CD4-positive, alpha-beta T cell treated with Interleukin-6 at 100 ng/mL for 8 hours (primary cell): ENCODE data around the gene ASL.
"Not testable (repeated sequence)": the region's sequence is repeated elsewhere in the genome, so short reads cannot be mapped to it uniquely, and the experiment has no call there.

Experiments
- DNase-seq: peaks from one replicate; pipeline ENCODE4 v3.0.0-alpha.2; 2020; ENCODE audit warnings: mixed read lengths, low spot score

The ASL gene

DNA sequence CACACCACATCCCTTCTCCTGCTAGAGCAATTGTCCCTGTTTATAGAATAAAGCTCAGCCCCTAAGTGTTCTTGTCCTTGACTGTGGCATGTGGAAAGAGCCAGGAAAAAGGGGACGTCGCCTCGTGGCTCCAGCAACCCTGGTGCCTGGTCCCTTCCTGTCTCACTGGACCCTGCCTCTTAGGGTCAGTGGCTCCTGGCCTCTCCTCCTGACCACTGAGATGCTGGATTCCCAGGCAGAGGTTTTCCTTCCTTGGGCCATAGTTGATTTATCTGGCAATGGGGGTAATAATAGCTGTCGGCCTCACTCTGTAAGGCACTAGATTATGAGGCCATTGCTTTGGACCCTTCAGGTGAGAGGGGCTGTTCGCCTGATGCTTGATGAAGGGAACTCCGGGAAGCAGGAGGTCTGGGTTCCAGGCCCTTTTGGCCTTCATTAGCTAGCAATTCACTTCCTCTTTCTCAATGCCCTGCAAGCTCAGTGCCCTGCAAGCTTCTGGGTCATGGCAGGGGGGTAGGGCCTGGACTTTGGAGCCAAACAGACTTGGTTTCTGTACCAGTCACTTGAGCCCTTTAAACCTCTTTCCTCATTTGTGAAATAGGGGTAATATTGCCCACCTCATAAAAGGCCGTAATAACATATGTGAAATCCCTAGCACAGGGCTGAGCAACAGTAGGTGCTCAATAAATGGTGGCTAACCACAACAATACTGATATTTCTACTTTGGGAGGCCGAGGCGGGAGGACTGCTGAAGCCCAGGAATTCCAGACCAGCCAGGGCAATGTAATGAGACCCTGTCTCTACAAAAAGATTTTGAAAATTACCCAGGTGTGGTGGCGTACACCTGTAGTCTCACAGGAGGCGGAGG lies 1.1 kb downstream of the ASL start:
- DNase-seq: no peak

DNA sequence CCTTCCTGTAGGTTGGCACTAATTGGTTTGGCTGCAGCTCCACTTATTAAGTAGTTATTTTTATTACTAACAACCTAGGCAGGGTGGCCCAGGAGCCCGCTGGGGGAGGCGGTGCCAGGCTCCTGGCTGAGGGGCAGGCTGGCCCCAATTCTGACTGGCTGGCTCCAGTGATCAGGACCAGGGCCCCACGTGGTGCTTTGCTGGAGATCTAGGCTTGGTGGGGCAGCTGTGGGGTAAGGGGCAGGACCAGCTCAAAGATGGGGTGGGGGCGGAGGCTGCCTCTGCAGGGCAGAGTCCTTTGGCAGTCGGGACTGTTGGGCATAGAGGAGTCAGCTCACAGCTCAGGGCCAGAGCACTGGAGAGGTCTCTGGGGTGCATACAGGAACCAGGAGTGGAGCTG lies 2.4 kb downstream of the ASL start:
- DNase-seq: no peak

DNA sequence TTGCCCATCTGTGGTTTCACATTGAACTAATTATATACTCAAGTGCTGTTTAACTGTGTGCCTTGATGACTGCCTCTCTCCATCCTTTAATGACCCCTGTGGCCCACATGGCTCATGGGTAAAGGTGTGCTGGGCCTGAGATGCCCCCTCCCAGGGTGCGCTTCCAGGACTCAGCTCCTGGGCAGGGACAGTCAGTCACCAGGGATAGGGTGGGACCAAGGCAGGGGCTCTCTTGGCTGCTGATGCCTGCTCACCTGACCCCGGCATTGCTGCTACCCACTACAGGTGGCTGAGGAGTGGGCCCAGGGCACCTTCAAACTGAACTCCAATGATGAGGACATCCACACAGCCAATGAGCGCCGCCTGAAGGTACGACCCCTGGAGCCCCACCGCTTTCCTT lies 6.5 kb downstream of the ASL start:
- no peak for DNase-seq

DNA sequence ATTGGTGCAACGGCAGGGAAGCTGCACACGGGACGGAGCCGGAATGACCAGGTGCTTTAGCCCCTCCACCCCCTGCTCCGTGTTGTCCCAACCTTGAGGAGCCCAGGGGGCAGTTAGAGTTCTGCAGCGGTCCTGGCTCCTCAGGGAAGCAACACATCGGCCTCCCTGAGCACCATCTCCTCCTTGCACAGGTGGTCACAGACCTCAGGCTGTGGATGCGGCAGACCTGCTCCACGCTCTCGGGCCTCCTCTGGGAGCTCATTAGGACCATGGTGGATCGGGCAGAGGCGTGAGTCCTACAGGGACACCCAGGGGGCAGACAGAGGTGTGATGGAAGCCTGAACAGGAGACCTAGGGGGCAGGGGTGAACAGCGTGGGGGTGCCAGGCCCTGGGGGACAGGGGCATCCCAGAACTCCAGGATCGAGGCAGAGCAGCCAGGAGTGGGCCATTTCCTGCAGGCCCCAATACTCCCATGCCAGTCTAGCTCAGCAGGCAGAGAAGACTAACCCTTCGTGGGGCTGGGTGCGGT lies 7.3 kb downstream of the ASL start:
- no peak for DNase-seq

DNA sequence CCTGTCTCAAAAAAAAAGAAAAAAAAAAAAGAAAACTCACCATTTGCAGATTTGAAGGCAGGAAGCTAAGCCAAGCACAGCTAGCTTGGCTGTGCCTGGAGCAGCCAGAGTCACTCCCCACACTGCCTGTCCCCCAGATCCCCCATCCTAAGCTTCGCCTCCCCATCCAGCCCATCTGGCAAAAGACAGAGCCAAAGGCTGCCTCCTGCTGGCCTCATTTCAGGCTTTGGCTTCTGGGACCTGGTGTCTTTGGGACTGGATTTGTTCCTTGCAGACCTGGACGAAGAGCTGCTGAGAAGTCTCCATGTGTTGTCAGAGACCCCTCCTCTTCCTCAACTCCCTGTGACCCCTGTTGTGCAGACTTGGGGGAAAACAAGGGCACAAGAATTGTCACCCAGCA lies 8.1 kb downstream of the ASL start:
- DNase-seq: no peak

DNA sequence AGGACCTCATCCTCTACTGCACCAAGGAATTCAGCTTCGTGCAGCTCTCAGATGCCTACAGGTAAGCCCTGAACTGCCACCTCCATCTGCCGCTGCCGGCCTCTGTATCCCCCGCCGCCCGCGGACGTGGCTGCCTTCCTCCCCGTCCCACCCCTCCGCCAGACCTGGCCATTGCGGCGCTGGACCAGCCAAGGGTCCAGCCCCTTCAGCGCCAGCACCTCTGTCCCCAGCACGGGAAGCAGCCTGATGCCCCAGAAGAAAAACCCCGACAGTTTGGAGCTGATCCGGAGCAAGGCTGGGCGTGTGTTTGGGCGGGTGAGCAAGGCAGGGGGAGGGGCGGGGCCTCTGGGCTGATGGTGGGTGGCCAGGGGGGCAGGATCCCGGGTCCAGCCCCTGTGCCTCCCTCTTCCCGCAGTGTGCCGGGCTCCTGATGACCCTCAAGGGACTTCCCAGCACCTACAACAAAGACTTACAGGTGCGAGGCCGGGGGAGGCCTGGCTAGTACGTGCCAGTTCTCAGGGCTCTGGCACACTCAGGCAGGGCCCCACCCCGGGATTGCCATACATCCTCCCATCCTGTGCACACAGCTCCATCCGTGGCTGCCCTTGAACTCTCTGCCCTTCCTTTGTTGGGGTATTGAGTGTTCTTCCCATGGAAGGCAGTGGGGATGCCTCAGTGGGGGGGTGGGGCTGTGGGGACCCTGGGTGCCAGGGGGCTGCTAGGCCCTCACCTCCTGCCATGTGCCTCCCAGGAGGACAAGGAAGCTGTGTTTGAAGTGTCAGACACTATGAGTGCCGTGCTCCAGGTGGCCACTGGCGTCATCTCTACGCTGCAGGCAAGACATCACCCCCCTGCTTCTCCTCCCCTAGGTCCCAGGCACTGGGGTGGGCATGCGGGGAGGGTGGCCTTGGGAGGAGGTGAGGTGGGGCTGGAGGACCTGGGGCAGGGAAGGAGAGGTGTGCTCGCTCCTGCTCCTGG lies 13.5 kb downstream of the ASL start:
- no peak for DNase-seq

DNA sequence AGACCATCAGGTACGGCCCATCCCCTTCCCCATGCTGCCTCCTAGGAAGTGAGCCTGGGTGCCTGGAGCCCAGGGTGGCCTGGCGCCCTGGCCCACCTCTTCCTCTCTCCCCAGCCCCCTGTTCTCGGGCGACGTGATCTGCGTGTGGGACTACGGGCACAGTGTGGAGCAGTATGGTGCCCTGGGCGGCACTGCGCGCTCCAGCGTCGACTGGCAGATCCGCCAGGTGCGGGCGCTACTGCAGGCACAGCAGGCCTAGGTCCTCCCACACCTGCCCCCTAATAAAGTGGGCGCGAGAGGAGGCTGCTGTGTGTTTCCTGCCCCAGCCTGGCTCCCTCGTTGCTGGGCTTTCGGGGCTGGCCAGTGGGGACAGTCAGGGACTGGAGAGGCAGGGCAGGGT lies 17.0 kb downstream of the ASL start:
- DNase-seq: no peak

DNA sequence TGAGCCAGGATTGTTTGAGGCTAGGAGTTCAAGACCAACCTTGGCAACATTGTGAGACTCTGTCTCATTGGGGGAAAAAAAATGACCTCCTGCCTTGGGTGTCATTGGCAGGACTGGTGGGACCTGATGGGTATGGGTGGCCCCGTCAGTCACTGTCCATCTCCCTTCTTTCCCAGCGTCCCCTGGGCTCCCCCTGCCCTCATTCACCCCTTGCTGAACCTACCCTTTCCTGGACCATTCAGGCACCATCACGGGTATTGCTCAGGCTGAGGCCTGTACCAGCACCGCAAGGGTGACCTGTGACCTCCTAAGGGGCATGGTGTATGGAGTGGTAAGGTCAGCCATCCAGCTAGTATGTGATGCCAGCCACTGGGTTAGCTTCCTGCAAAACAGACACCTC lies 19.4 kb downstream of the ASL start:
- no peak for DNase-seq

DNA sequence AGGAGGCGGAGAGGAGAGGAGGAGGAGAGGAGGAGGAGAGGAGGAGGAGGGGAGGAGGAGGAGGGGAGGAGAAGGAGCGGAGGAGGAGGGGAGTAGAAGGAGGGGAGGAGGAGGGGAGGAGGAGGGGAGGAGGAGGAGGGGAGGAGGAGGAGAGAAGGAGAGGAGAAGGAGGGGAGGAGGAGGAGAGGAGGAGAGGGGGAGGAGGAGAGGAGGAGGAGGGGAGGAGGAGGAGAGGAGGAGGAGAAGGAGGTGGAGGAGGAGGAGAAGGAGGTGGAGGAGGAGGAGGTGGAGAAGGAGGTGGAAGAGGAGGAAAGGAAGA lies 23.6 kb downstream of the ASL start:
- no peak for DNase-seq

DNA sequence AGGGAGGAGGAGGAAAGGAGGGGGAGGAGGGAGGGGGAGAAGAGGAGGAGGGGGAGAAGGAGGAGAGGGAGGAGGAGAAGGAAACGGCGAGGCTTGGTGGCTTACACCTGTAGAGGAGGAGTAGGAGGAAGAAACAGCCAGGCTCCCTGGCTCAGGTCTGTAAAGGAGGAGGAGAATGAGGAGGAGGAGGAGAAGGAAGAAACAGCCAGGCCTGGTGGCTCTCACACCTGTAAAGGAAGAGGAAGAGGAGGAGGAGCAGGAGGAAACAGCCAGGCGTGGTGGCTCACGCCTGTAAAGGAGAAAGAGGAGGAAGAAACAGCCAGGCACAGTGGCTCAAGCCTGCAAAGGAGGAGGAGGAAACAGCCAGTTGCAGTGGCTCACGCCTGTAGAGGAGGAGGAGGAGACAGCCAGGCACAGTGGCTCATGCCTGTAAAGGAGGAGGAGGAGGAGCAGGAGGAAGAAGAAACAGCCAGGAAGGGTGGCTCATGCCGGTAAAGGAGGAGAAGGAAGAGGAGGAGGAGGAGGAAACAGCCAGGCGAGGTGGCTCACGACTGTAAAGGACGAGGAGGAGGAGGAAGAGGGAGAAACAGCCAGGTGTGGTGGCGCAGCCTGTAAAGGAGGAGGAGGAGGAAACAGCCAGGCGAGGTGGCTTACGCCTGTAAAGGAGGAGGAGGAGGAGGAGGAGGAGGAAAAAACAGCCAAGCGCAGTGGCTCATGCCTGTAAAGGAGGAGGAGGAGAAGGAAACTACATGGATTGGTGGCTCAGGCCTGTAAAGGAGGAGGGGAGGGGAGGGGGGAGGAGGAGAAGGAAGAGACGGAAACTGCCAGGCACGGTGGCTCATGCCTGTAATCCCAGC lies 24.2 kb downstream of the ASL start:
- DNase-seq: peak; percentile 35

DNA sequence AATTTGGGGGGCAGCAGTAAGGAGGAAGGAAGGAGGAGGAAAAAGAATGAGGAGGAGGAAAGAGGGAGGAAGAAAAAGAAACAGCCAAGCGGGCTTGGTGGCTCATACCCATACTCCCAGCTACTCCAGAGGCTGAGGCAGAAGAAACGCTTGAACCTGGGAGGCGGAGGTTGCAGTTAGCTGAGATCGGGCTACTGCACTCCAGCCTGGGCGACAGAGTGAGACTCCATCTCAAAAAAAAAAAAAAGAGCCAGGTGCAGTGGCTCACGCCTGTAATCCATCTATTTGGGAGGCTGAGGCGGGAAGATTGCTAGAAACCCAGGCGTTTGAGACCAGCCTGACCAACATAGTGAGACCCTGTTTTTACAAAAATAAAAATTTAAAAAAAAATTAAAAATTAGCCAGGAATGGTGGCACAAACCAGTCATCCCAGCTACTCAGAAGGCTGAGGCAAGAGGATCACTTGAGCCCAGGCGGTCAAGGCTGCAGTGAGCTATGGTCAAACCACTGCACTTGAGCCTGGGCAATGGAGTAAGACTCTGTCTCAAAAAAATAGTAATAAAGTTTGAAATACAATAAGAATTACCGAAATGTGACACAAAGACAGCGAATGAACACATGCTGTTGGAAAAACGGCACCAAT lies 24.9 kb downstream of the ASL start:
- no peak for DNase-seq

DNA sequence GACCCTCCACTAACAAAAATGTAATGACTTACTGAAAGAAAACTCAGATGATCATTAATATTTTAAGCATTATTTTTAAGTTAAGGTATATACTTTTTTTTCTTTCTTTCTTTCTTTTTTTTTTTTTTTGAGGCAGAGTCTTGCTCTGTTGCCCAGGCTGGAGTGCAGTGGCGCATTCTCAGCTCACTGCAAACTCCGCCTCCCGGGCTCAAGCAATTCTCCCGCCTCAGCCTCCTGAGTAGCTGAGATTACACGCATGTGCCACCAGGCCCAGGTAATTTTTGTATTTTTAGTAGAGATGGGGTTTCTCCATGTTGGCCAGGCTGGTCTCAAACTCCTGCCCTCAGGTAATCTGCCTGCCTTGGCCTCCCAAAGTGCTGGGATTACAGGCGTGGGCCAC lies 26.5 kb downstream of the ASL start:
- DNase-seq: not testable (repeated sequence)

DNA sequence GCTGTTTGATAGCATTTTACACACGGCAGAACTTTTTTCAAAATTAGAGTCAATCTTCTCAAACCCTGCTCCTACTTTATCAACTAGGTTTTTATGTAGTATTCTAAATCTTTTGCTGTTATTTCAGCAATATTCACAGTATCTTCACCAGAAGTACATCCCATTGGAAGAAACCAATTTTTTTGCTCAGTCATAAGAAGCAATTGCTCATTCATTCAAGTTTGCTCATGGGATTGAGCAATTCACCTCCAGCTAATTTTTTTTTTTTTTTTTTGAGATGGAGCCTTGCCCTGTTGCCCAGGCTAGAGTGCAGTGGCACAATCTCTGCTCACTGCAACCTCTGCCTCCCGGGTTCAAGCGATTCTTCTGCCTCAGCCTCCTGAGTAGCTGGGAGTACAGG lies 28.4 kb downstream of the ASL start:
- not testable (repeated sequence) for DNase-seq

DNA sequence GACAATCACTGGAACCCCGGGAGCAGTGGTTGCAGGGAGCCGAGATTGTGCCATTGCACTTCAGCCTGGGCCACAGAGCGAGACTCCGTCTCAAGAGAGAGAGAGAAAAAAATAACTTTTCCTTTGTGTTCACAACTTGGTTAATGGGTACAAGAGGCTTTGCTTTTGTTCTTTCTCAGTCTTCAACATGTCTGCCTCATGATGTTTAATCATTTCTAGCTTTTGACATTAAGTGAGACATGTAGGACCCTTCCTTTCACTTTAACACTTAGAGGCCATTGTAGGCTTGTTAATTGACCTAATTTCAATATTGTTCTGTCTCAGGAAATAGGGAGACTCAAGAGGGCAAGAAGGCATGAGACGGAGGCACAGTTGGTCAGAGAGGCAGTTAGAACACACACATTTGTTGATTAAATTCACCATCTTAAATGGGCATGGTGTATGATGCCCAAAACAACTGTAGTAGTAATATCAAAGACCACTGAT lies 29.7 kb downstream of the ASL start:
- no peak for DNase-seq

DNA sequence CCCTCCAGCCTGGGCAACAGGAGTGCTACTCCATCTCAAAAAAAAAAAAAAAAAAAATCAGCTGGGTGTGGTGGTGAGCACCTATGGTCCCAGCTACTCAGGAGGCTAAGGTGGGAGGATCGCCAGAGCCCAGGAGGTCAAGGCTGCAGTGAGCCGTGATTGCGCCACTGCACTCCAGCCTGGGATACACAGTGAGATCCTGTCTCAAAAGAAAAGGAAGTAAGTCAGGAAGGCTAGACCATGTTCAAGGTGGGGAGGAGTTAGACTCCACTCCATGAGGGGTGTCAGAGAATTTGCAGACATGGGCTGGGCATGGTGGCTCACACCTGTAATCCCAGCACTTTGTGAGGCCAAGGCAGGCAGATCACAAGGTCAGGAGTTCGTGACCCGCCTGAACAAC lies 32.8 kb downstream of the ASL start:
- DNase-seq: not testable (repeated sequence)

DNA sequence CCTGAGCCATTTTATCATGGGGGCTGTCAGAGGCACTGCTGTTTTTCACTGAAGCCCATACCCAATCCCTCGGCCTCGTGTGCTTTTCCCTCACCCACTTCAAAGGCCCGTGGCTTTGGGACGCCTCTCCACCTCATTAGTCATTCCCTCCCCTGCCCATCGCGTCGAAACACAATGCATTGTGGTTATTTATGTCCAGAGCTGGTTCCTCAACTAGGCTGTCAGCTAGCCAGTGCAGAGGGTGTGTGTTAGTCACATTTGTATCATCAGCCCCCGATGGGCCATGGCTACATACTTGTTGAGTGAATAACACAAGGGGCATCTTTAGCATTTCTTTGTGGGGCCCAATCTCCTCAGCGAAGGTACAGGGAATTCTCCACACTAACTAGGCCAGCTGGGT lies 35.2 kb downstream of the ASL start:
- no peak for DNase-seq

DNA sequence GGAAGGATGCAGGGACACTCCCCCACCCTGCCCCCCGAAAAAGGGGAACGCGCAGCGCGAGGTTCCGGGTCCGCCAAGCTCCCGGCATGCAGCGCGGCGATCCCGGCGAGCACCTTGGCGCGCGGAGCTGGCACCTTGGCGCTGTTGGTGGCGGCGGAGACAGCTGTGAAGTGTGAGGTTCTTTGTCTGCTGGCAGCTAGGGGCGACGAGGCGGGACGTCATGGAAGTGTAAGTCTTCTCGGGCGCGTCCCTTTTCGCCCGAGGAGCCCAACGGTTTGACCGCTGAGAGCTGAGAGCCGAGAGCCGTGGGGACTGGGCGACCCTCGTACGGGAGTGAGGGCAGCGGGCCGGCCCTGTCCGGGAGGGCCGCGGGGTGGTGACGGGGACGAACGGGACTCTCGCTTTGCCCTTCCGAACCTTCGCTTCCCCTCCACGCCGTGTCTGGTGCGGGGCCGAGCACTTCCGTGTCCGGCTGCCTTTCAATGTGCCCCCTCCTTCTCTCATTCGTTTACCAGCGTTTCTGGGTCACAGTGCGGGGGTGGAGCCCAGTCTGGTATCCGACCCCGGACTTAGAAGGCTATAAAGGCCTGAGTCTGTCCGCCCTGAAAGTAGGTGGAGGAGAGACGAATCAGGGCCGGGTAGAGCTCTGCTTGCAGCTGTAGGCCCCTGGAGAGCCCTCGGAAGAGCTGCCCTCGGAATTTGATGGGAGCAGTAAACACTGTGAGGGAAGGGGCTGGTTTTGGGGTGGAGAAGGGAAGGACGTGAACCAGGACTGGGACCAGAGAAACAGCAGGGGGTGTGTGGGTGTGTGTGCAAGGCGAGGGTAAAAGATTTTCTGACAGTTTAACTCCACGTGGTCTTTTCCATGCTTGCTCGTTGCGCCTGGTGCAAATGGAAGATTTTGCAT lies 39.4 kb downstream of the ASL start, which contains the start of gene CRCP:
Gene CRCP (plus strand): TSS at position 105 of the 907 bp plus-strand sequence. CDS start 116 bp downstream, at position 221.
- DNase-seq: peak; percentile 75

DNA sequence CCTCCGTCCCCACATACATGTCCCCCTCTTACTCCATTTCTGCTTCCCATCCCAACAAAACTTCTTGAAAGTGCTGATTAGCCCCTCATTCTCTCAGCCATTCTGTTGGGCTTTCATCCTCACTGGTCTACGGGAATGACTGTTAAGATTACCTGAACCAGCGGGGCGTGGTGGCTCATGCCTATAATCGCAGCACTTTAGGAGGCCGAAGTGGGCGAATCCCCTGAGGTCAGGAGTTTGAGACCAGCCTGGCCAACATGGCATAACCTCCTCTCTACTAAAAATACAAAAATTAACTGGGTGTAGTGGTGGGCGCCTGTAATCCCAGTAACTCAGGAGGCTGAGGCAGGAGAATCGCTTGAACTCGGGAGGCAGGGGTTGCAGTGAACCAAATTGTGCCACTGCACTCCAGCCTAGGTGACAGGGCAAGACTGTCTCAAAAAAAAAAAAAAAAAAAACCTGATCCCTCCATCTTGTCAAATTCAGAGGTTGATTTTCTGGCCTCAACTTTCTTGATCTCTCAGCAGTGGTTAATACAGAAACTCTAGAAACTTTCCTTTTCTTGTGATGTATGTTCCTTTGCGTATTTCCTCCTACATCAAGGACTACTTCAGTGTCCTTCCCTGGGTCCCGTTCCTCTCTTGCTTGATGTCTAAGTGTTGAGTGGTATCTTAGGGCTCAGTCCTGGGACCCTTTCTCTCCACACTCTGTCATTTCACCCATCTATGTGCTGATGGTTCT lies 41.2 kb downstream of the ASL start:
- DNase-seq: not testable (repeated sequence)

DNA sequence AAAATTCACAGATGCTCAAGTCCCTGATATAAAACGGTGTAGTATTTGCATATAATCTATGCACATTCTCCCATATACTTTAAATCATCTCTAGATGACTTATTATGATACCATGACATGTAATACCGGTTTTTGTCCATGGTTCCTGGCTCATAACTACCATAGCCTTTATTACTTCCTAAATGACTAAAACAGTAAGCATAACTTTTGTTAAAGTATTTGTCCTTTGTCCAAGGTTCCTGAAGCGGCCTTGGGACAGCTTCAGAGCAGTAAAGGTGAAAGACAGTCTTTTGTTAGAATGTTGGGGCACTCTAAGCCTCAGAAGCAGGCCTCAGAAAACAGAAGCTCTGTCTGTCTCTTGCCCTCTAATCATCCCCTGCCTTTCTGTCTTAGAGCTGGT lies 43.0 kb downstream of the ASL start:
- DNase-seq: no peak
